ENCODE data around the gene SUCLA2. TPM values are rescaled to one million over a fixed set of nuclear protein-coding genes. Genes with fewer than 3 reads are reported as not detected.
"Not testable (repeated sequence)": the region's sequence is repeated elsewhere in the genome, so short reads cannot be mapped to it uniquely, and the experiment has no call there.

The SUCLA2 gene
- total RNA-seq, 1 experiment from 2014 or later, result 45.2 TPM

DNA sequence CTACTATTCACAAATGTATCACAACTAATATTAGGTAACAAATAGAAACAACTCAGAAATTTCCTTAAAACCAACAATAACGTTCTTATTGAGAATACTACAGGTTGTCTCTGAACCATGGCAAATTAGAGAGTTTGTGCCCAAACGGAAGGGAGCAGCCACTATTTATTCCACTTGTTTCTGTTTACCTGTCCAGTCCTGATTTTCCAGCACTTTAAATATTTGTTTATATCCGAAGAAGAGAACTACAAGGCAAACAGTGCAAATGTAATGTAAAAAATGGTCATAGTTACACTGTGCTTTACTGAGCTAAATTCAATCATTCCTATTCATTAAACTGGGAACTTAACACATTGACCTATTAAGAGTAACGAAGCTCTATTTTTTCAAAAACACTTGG, 9.2 kb downstream of the SUCLA2 start:
- DNase-seq (ENCODE audit: low spot score), result no peak

- no peak for DNase-seq (ENCODE audit: low spot score)
These were observed 10.1 kb downstream of the SUCLA2 start for GRCh38 chr13:47990920-47991466.

DNA sequence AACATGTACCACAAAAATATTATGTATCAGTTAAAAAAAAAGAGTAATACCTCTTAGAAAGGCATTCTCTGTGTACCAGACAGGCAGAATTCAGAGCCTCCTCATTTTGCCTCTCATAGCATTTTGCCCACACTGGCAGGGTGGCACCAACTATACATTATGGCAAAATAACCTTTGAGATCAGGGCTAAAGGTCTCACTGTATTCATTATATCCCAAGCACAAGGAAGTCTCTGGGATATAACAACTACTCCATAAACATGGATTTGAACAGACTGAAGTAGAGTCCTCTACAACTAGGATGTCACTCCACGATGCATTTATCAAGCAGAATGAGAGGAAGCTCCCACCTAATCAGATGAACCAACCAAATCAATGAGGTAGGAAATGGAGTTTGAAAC, 10.6 kb downstream of the SUCLA2 start:
- no peak for DNase-seq (ENCODE audit: low spot score)

GRCh38 chr13:47983070-47983469, 18.0 kb downstream of the SUCLA2 start:
- no peak for DNase-seq (ENCODE audit: low spot score)

GRCh38 chr13:47976325-47976724, 24.7 kb downstream of the SUCLA2 start:
- no peak for DNase-seq (ENCODE audit: low spot score)

DNA sequence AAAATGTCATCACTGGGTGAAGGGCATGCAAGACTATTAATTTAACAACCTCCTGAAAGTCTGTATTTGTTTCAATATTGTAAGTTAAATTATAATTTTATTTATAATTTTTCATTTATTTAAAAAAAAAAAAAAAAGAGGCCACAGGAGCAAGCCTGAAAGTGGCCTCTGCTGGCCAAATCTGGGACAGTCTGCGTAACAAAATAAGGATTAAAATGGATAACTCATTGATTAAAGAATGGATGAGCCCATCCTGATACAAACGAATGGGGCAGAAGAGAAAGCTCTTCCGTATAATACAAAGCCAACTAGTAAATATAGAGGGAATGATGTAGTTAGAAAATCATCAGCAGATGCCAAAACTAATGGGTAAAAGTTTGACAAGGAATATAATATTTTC, 36.2 kb downstream of the SUCLA2 start:
- no peak for DNase-seq (ENCODE audit: low spot score)

GRCh38 chr13:47962237-47962636, 38.8 kb downstream of the SUCLA2 start:
- DNase-seq (ENCODE audit: low spot score), result no peak

- no peak for DNase-seq (ENCODE audit: low spot score)
These were observed 41.4 kb downstream of the SUCLA2 start for GRCh38 chr13:47959468-47960247.

DNA sequence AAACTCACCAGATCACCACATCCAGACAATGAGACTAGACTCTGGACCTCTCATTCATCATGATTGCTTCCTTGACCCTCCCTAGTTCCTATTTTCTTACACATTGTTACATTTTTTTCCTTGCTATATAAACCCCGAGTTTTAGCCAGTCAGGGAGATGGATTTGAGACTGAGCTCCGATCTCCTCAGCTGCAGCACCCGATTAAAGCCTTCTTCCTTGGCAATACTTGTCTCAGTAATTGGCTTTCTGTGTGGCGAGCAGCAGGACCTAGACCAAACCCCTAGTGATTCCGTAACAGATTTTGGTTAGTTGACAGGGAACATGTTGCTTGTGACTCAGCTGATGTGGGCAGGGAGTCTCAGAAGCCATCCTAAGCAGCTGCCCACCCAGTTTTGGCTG, 44.0 kb downstream of the SUCLA2 start:
- DNase-seq (ENCODE audit: low spot score), result no peak

DNA sequence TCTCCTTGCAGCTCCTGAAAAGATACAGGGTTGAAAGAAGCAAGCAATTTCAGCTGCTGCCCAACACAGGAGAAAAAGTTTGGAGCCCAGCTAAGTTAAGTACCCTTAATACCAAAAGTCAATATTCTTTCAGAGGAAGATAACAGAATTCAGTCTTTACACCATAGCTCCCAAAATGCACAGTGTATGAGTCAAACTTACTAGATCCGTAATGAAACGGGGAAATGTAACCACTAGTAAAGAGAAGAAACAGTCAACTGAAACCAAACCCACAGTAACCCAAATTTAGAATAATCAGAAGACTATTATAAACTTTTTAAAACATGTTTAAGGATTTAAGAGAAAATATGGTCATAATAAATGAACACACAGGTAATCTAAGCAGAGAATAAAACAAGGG, 45.2 kb downstream of the SUCLA2 start:
- DNase-seq (ENCODE audit: low spot score), result no peak

- no peak for DNase-seq (ENCODE audit: low spot score)
These were observed 51.3 kb downstream of the SUCLA2 start for GRCh38 chr13:47949799-47950198.

DNA sequence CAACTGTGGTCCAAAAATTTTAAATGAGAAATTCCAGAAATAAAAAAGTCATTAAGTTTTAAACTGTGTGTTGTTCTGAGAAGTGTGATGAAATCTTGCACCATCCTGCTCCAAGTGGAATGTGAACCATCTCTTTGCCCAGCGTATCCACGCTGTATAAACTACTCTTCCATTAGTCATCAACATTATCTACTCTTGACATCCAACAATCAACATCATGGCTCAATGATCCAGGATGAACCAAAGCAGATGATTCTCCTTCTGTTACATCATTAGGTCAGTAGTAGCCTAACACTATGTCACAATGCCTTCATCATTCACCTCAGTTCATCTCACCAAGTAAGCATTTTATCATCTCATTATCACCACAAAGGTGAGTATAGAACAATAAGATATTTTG, 55.3 kb downstream of the SUCLA2 start:
- no peak for DNase-seq (ENCODE audit: low spot score)

- DNase-seq (ENCODE audit: low spot score), result not testable (repeated sequence)
These were observed 55.9 kb downstream of the SUCLA2 start for GRCh38 chr13:47945146-47945545.

GRCh38 chr13:47934371-47934770, 66.7 kb downstream of the SUCLA2 start:
- DNase-seq (ENCODE audit: low spot score), result no peak

GRCh38 chr13:47932950-47933923, 67.8 kb downstream of the SUCLA2 start:
- peak; percentile 21 for DNase-seq (ENCODE audit: low spot score)

DNA sequence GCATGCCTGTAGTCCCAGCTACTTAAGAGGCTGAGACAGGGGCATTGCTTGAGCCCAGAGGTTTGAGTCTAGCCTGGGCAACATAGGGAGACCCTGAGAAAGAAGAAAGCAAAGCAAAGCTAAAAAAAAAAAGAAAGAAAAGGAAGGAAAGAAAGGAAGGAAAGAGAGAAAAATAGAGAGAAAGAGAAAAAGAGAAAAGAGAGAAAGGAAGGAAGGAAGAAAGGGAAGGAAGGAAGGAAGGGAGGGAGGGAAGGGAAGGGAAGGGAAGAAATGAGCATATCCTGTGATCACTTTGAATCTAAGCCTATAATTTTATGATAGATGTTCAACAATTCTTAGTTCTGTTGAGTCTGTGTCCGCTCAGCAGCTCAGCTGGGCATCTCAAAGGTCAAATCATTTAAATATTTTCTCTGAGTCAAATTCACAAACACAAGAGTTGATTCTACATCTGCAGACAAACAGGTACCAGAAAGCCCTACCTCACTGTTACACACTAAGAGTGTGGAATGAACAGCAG, 70.4 kb downstream of the SUCLA2 start:
- no peak for DNase-seq (ENCODE audit: low spot score)

DNA sequence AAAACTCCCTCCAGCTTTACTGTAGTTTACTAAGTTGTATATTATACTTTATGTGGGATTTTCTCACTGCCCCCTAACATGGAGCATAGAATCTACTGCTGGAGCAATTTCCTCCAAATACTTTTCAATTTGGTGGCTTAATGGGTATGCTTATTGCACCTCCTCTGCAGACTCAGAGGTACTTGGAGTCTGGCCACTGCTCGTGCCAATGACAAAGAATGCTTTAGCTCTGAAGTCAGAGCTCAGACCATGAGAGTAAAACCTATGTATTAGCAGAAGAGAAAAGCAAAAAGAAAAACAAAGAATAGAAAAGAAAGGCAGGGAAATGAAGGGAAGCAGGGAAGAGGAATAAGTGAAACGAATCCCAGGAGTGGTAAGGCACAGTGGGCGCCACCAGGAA, 71.9 kb downstream of the SUCLA2 start:
- DNase-seq (ENCODE audit: low spot score), result no peak

- DNase-seq (ENCODE audit: low spot score), result no peak
These were observed 84.0 kb downstream of the SUCLA2 start for GRCh38 chr13:47917022-47917574.

DNA sequence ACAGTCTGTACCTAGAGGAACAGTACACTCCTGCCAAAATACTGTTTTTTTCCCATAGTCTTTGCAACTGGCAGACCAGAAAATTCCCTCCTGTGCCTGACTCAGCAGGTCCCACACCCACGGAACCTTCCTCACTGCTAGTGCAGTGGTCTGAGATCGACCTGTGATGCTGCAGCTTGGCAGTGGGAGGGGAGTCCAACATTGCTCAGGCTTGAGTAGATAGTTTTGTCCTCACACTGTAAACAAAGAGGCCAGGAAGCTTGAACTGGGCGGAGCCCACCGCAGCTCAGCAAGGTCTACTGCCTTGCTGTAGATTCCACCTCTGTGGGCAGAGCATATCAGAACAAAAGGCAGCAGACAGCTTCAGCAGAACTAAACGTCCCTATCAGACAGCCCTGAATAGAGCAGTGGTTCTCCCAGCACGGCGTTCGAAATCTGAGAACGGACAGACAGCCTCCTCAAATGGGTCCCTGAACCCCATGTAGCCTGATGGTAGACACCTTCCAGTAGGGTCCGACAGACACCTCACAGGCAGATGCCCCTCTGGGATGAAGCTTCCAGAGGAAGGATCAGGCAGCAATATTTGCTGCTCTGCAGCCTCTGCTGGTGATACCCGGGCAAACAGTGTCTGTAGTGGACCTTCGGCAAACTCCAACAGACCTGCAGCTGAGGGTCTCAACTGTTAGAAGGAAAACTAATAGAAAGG, 92.7 kb downstream of the SUCLA2 start:
- peak; percentile 7 for DNase-seq (ENCODE audit: low spot score)

- no peak for DNase-seq (ENCODE audit: low spot score)
These were observed 96.2 kb downstream of the SUCLA2 start for GRCh38 chr13:47904891-47905290.

DNA sequence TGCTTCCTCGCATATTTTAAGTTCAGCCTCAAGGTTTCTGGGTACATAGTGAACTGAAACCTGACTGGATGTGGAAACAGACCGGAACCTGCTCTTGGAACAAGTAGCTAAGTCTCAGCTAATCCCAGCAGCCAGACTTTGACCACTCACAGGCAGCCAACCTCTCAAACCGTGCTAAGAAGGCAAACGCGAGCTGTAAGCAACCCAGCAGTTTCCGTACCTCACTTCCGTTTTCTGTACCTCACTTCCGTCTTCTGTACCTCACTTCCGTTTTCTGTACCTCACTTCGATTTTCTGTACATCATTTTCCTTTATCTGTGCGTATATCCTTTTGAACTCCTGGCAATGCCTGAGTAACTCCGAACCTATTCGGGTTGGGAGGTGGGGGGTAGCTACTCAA, 96.8 kb downstream of the SUCLA2 start:
- no peak for DNase-seq (ENCODE audit: low spot score)

Measured in H4 (cell line).